H1 (cell line): Measurements from ENCODE around the gene ABCC6. TPM values are rescaled to one million over a fixed set of nuclear protein-coding genes. Genes with fewer than 3 reads are reported as not detected.

Source experiments
- ASH2L ChIP-seq: fragments of 200-600, 300-600 bp; sonication (generic); IDR thresholded peaks from one replicate; pipeline ENCODE4 v1.7.1; 2017; ENCODE audit warnings: low read length
- EP300 ChIP-seq, 2 experiments: IDR thresholded peaks; 1 replicate in 1 of 2; 2 replicates in 1 of 2; pipeline ENCODE4 v1.6.1; 2011 to 2012; ENCODE audit warnings: low read depth in 2 of 2, low read length in 2 of 2, mild to moderate bottlenecking in 2 of 2, borderline replicate concordance in 1 of 2, inconsistent platforms in 1 of 2, moderate library complexity in 1 of 2
- polyA plus RNA-seq, 7 experiments: library from polyadenylated mRNA; depleted of rRNA in 3 of 7; stranded (reverse) in 5 of 7; unstranded in 2 of 7; fragments of >200 nt in 5 of 7; fragments of 200-250 nt in 2 of 7; gene quantifications; 1 replicate in 5 of 7; 2 replicates in 1 of 7; 4 replicates in 1 of 7; pipeline versions ENCODE4 v1.2.1 to v1.2.3, GENCODE V29; 2011 to 2013; ENCODE audit warnings: missing spikeins in 2 of 7, mixed read lengths in 2 of 7
- total RNA-seq: library from RNA; stranded (reverse); fragmentation: NEBNext Ultra II Directional; extraction: Animal tissue kit (Norgen Biotek cat#: 25700); gene quantifications from 2 replicates; pipeline ENCODE4 v1.2.1, GENCODE V29; 2021
- TF ChIP-seq, protein P1 (sequence below): fragments of 300-600 bp; sonication (generic); IDR thresholded peaks from 2 replicates; pipeline ENCODE4 v1.7.1; 2012; ENCODE audit warnings: low read length, moderate library complexity, mild to moderate bottlenecking, inconsistent platforms; ENCODE audit not compliant: insufficient replicate concordance

ABCC6 gene
- total and polyA plus RNA-seq, 2 of the 8 experiments (the other 6 are each of a cell fraction or from before 2014, with no cell fraction given), result 1.6 to 1.8 TPM

GRCh38 chr16:16137110-16137509 is 86.2 kb downstream of the ABCC6 start (continued):
- TF ChIP-seq, protein P1, sequence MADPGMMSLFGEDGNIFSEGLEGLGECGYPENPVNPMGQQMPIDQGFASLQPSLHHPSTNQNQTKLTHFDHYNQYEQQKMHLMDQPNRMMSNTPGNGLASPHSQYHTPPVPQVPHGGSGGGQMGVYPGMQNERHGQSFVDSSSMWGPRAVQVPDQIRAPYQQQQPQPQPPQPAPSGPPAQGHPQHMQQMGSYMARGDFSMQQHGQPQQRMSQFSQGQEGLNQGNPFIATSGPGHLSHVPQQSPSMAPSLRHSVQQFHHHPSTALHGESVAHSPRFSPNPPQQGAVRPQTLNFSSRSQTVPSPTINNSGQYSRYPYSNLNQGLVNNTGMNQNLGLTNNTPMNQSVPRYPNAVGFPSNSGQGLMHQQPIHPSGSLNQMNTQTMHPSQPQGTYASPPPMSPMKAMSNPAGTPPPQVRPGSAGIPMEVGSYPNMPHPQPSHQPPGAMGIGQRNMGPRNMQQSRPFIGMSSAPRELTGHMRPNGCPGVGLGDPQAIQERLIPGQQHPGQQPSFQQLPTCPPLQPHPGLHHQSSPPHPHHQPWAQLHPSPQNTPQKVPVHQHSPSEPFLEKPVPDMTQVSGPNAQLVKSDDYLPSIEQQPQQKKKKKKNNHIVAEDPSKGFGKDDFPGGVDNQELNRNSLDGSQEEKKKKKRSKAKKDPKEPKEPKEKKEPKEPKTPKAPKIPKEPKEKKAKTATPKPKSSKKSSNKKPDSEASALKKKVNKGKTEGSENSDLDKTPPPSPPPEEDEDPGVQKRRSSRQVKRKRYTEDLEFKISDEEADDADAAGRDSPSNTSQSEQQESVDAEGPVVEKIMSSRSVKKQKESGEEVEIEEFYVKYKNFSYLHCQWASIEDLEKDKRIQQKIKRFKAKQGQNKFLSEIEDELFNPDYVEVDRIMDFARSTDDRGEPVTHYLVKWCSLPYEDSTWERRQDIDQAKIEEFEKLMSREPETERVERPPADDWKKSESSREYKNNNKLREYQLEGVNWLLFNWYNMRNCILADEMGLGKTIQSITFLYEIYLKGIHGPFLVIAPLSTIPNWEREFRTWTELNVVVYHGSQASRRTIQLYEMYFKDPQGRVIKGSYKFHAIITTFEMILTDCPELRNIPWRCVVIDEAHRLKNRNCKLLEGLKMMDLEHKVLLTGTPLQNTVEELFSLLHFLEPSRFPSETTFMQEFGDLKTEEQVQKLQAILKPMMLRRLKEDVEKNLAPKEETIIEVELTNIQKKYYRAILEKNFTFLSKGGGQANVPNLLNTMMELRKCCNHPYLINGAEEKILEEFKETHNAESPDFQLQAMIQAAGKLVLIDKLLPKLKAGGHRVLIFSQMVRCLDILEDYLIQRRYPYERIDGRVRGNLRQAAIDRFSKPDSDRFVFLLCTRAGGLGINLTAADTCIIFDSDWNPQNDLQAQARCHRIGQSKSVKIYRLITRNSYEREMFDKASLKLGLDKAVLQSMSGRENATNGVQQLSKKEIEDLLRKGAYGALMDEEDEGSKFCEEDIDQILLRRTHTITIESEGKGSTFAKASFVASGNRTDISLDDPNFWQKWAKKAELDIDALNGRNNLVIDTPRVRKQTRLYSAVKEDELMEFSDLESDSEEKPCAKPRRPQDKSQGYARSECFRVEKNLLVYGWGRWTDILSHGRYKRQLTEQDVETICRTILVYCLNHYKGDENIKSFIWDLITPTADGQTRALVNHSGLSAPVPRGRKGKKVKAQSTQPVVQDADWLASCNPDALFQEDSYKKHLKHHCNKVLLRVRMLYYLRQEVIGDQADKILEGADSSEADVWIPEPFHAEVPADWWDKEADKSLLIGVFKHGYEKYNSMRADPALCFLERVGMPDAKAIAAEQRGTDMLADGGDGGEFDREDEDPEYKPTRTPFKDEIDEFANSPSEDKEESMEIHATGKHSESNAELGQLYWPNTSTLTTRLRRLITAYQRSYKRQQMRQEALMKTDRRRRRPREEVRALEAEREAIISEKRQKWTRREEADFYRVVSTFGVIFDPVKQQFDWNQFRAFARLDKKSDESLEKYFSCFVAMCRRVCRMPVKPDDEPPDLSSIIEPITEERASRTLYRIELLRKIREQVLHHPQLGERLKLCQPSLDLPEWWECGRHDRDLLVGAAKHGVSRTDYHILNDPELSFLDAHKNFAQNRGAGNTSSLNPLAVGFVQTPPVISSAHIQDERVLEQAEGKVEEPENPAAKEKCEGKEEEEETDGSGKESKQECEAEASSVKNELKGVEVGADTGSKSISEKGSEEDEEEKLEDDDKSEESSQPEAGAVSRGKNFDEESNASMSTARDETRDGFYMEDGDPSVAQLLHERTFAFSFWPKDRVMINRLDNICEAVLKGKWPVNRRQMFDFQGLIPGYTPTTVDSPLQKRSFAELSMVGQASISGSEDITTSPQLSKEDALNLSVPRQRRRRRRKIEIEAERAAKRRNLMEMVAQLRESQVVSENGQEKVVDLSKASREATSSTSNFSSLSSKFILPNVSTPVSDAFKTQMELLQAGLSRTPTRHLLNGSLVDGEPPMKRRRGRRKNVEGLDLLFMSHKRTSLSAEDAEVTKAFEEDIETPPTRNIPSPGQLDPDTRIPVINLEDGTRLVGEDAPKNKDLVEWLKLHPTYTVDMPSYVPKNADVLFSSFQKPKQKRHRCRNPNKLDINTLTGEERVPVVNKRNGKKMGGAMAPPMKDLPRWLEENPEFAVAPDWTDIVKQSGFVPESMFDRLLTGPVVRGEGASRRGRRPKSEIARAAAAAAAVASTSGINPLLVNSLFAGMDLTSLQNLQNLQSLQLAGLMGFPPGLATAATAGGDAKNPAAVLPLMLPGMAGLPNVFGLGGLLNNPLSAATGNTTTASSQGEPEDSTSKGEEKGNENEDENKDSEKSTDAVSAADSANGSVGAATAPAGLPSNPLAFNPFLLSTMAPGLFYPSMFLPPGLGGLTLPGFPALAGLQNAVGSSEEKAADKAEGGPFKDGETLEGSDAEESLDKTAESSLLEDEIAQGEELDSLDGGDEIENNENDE, result no peak
- no peak for TF ChIP-seq EP300 (IDR thresholded peaks at IDR 0.05; ENCODE audit: borderline replicate concordance in 1 of 2, low read depth in 2 of 2, low read length in 2 of 2)
- TF ChIP-seq ASH2L, result no peak
